ENCODE data around the gene AHCYL1. TPM values are rescaled to one million over a fixed set of nuclear protein-coding genes. Genes with fewer than 3 reads are reported as not detected.

The AHCYL1 gene
- total RNA-seq, 1 experiment from 2014 or later, result 89.0 TPM

DNA sequence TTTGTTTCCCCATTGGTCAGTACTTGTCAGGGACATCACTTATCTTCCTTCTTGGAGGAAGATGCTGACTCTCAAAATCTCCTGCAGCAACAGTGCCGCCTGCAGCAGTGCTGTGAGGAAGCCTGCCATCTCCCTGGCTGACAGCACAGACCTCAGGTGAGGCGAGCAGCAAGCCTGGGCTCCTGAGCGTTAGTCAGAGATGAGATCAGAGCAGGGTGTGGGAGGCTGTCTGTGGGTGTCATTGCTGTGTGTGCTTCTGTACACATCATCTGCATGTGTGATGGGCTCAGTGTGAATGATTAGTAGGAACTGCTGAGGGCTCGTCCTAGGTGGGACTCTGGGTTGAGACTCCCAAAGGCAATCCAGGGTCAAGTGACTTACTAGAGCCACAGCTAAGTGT is 56.0 kb downstream of the AHCYL1 start:
- no CpG with 5 or more reads among the region's 4 CpGs for WGBS (ENCODE audit: extremely low coverage, insufficient read length, low lambda C conversion rate)
- H4K8ac ChIP-seq (replicated peaks; ENCODE audit: insufficient read length, low read depth, low read length), result no peak overlapping the region
- H3K4me1 ChIP-seq (ENCODE audit: insufficient read depth, low read length), result peaks cover 3% of the 10 kb centered on the region; the same call in 1 of the 2 replicates
- no peak overlapping the region for H2AFZ ChIP-seq (ENCODE audit: low read length)
- no peak overlapping the region for H2BK5ac ChIP-seq (ENCODE audit: insufficient read length, low read length)
- peaks cover 60 to 79% (median 74%) of the 10 kb centered on the region in 3 experiments for H3K36me3 Mint-ChIP-seq (ENCODE audit: insufficient read depth in 1 of 3, low read depth in 3 of 3)
- no peak overlapping the region for H3K18ac ChIP-seq (ENCODE audit: insufficient read length, low read depth, low read length)
- H3K27ac ChIP-seq (ENCODE audit: insufficient read length, low read depth, low read length), result no peak overlapping the region
- no peaks in the 10 kb centered on the region for H3K9me3 Mint-ChIP-seq
- H3K14ac ChIP-seq (ENCODE audit: insufficient read depth, low read length), result no peak overlapping the region
- H2BK15ac ChIP-seq (ENCODE audit: low read depth, low read length), result no peak overlapping the region
- no peak for DNase-seq
- no peaks in the 10 kb centered on the region for H3K79me1 ChIP-seq (ENCODE audit: insufficient read depth, low read depth, low read length, poor library complexity, severe bottlenecking)
- H3K4ac ChIP-seq (ENCODE audit: low read depth, low read length), result no peak overlapping the region
- no peaks in the 10 kb centered on the region for H3K27me3 Mint-ChIP-seq (ENCODE audit: low read depth)
- H4K20me1 ChIP-seq (ENCODE audit: control insufficient read depth, insufficient read depth, insufficient read length), result no peaks in the 10 kb centered on the region
- no peak overlapping the region for H2BK12ac ChIP-seq (ENCODE audit: insufficient read length, low read depth, low read length)
- H4K91ac ChIP-seq (ENCODE audit: insufficient read length, low read depth, low read length), result no peak overlapping the region
- H3K79me2 ChIP-seq (ENCODE audit: insufficient read depth, low read length), result peaks cover 3% of the 10 kb centered on the region; the same call in 1 of the 2 replicates
- H3K4me2 ChIP-seq (ENCODE audit: insufficient read depth, insufficient read length, low read length), result no peak overlapping the region
- no peak overlapping the region for H3K56ac ChIP-seq (ENCODE audit: insufficient read length, low read depth, low read length)
- no peak overlapping the region for H3K27ac Mint-ChIP-seq
- no peak overlapping the region for H2BK120ac ChIP-seq (ENCODE audit: low read depth, low read length, poor library complexity, severe bottlenecking)
- H3T11ph ChIP-seq (ENCODE audit: low read length), result no peak overlapping the region
- H4K5ac ChIP-seq (ENCODE audit: insufficient read length, low read depth, low read length), result no peak overlapping the region
- H3K9me3 ChIP-seq (ENCODE audit: control insufficient read depth, low read depth, low read length), result no peaks in the 10 kb centered on the region
- peaks cover 3 to 7% of the 10 kb centered on the region in 2 experiments for H3K4me1 Mint-ChIP-seq
- no peak overlapping the region for H3K4me3 Mint-ChIP-seq
- H3K23ac ChIP-seq (ENCODE audit: insufficient read length, low read depth, low read length), result no peak overlapping the region
- no peaks in the 10 kb centered on the region for H3K27me3 ChIP-seq (ENCODE audit: insufficient read depth, low read length)
- TF ChIP-seq, protein P1, sequence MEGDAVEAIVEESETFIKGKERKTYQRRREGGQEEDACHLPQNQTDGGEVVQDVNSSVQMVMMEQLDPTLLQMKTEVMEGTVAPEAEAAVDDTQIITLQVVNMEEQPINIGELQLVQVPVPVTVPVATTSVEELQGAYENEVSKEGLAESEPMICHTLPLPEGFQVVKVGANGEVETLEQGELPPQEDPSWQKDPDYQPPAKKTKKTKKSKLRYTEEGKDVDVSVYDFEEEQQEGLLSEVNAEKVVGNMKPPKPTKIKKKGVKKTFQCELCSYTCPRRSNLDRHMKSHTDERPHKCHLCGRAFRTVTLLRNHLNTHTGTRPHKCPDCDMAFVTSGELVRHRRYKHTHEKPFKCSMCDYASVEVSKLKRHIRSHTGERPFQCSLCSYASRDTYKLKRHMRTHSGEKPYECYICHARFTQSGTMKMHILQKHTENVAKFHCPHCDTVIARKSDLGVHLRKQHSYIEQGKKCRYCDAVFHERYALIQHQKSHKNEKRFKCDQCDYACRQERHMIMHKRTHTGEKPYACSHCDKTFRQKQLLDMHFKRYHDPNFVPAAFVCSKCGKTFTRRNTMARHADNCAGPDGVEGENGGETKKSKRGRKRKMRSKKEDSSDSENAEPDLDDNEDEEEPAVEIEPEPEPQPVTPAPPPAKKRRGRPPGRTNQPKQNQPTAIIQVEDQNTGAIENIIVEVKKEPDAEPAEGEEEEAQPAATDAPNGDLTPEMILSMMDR (conservative IDR thresholded peaks at IDR 0.05), result no peak
- no peak overlapping the region for H2BK20ac ChIP-seq (ENCODE audit: low read depth, low read length, poor library complexity, severe bottlenecking)
- peaks cover 2% of the 10 kb centered on the region for H3K23me2 ChIP-seq (ENCODE audit: insufficient read length, low read depth, low read length, poor library complexity, severe bottlenecking)
- no peak overlapping the region for H2AK5ac ChIP-seq (ENCODE audit: insufficient read length, low read length)
- H3K9ac ChIP-seq (ENCODE audit: extremely low read depth, insufficient read length, low read length), result no peak overlapping the region

Data from H9 (cell line).